LoVo (cell line): ENCODE data around the gene ASCC1.
"Not testable (repeated sequence)": the region's sequence is repeated elsewhere in the genome, so short reads cannot be mapped to it uniquely, and the experiment has no call there.

Experiments
- DNase-seq: peaks from one replicate; pipeline ENCODE4 v3.0.0-alpha.2; 2016; ENCODE audit warnings: low spot score

ASCC1 gene

DNA sequence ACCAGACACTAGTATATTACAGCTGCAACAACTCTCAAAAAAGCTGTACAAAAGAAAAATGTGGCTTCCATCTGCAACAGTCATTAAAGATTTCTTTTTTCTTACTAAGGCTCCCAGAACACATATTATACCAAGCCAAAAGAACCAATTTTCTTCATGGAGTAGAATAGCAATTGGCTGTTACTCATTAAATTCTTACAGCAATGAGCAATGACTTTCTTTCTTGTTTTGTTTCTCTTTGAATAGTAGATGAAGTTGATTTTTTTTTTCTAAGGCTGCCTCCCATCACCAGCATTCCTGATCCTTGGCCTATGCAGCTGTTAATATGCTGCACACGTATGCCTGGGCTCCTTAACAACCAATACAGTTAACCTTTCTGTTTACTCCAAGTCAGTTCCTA is 91.1 kb downstream of the ASCC1 start:
- DNase-seq, result no peak

GRCh38 chr10:72124381-72124780 is 91.7 kb downstream of the ASCC1 start:
- no peak for DNase-seq

DNA sequence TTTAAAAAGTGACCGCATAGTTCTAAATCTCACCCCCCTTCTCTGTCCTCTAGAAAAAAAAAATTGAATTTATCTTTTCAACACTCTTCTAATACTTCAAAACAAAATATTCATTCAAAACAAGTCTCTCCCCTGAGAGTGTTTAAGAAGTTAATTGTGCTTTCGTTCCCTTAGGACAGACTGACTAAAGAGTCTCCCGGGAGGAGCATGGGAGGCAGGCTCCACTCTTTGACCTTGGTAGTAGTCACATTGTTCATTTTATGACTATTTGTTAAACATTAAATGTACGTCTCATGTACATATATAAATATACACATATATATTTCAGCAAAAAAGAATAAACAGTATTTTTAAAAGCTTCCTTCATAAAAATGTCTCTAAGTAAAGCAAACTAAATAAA is 92.5 kb downstream of the ASCC1 start:
- DNase-seq, result no peak

GRCh38 chr10:72122221-72122620 is 93.9 kb downstream of the ASCC1 start:
- no peak for DNase-seq

DNA sequence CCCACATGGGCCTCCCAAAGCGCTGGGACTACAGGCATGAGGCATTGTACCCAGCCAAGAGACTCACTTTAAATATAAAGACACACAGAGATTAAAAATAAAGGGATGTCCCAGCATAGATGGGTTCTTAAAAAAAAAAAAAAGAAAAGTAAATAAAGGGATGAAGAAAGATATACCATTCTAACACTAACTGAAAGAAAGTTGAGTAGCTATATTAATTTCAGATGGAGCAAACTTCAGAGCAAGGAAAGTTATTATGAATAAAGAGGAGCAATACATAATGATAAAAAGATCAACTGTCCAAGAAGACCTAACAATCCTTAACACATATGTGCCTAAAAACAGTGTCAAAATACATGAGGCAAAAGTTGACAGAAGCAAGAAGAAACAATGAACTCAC is 94.7 kb downstream of the ASCC1 start:
- no peak for DNase-seq

DNA sequence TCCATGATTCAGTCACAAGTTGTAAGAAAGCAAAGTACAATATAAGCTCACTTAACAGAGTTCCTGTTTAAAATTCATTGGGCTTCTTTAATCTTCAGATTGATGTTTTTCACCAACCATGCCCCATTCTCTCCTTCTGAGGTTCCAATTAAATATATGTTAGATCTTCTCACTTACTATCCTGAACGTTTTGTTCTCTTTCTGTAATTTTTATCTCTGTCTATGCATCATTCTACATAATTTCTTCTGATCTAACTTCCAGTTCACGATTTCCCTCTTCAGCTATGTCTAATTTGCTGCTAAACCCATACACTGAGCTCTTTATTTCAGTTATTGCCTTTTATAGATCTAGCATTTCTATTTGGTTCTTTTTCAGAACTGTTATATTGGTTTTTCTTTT is 99.7 kb downstream of the ASCC1 start:
- DNase-seq, result no peak

DNA sequence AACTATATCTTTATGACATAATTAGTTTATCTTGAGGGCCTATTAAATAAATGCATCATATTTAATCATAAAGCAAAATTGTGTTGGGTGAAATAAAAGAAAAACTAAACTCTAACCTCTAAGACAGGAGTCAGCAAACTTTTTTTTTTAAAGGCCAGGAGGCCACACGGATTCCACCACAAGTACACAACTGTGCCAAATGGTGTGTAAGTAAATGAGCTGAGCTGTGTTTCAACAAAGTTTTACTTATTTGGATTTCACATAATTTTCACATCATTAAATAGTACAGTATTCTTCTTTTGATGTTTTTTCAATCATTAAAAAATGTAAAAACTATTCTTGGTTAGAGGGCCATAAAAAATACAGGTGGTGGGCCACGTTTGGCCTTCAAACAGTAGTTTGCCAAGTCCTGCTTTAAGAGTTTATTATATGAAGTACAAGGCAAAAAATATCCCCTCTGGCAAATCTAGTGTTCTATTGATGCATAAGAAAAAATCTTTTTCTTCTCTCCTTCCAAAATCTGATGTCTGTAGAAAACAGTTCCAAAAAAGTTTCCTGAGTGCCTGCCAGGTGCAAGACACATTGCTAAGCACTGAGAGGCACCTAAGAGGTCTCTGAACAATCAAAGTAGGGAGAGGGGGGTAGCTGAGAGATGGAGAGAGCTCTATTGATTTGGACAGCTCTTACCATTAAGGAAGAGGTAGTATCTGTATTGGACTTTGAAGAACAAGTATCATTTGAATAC is 101.2 kb downstream of the ASCC1 start:
- DNase-seq, result no peak

- no peak for DNase-seq
These were observed 105.2 kb downstream of the ASCC1 start for GRCh38 chr10:72110673-72111401.

DNA sequence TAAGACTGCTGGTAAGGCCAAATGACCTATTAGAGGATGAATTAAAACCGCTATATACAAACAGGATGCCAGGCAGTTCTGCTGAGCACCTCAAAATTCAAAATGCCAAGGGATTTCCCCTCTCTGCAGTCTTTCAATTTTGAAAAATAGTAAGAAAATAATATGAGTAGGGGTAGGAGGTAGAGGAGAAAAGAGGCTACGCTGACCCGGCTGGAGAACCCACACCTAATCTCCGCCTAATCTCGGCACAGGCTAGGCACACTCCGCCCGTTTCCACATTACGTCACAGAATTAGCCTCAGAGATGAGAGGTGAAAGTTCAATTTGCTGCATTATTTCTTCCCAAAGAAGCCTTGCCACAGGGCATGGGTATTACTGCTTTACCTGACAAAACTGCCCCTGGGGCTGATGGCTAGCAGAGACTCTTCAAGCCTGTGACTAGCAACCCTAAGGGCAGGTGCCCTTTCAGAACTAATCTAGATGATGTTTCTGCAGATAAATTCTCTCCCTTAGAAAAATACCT is 106.4 kb downstream of the ASCC1 start:
- DNase-seq, result no peak

GRCh38 chr10:72108830-72109635 is 107.0 kb downstream of the ASCC1 start:
- DNase-seq, result no peak

GRCh38 chr10:72108004-72108370 is 108.1 kb downstream of the ASCC1 start:
- DNase-seq, result not testable (repeated sequence)

DNA sequence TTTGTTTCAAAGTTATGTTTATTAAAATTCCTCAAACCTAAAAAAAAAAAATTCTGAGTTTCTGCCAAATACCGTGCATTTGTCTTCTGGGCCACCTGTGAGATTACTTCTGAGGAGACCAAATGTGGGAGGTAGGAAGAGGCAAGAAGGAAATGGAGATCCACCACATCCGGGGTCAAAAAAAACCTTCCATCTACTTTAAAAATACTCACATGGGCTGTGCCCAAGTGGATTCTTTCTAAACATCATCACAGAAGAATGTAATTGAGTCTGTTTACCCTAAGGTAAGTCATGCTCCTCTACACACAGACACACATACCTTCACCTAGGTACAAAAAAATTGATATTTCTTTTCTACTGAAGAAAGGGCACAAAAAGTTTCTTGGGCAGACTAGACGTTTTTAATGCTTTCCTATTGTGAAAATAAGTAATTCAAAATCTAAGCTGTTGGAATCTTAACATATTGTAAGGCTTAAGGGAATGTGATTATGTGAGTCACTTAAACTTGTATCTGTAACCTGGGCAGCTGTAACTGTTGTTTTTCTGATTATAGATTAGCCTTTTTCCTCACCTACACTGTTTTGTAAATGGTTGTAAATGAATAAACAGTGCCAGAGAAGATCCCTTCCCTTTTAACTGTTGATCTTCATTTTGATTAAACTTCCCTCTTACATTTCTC is 108.6 kb downstream of the ASCC1 start:
- peak; percentile 42 for DNase-seq

DNA sequence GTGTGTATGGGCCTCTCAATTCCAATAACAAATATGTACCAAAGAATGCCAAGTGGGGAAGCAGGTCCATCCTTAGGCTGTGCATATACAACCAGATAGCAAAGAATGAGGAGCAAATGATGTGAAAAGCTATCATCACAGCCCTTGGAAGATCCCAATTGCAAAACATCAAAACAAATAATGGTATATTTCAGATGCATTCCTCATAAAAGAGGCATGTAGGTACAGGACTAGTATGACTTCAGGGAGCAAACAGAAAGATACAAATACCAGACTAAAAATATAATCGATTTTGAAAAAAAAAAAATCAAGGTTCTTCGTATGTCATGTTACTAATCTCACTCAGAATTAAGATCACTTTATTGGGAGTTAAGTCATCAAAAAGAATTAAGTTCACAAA is 109.2 kb downstream of the ASCC1 start:
- DNase-seq, result no peak

DNA sequence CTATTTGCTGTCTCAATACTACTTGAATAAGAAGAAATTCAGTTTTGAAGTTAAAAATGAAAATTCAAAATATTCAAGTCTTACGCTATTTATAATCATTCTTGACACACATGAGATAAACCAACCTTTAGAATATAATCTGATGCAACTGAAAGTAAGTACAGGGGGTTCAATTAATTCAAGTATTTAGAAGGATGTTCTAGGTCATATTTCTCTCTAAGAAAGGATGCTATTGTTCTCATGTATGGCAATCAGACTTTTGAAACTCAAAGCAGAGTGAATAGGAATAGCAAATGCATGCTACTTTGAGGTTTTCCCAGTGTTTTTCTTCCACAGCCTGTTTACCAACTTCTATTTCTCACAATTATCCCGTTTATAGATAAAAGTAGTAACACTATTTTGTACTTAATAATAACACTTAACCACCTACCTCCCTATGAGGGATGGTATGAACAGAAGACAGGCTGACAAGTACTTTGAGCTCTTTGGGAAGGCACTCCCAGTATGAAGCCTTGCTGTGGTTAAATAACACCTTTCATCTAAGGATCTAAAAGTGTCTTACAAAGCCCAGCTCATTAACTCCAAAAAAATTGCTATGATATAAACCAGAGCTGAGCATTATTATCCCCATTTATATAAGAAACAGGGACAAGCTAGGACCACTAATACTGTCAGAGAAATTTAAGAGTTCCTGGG is 109.8 kb downstream of the ASCC1 start:
- no peak for DNase-seq

GRCh38 chr10:72105710-72106109 is 110.4 kb downstream of the ASCC1 start:
- no peak for DNase-seq

GRCh38 chr10:72105098-72105475 is 111.0 kb downstream of the ASCC1 start:
- DNase-seq, result no peak

DNA sequence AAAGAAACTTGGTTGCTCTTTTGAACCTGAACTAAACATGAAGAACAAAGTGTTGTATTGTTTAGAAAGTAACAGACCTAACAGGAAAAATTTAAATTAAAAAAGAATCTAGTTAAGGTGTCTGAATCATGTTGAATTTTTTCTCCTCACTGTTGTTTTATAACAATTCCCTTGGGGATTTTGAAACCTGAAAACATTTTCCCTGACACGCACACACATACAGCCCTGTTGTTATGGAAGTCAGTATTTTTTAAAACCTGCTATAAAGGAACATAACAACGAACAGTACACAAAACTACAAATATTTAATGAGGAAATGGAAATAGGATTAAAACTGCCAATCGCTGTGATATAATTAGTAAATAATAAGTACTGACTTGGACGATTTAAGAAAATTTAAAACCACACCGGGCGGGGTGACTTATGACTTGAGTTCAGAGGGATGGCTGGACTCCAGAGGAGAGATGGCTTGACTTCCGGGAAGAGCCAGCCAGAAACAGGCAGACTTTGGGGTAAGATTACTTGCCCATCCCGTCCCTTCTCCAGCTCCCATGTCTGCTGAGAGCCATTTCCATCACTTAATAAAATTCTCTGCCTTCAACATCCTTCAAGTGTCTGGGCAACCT is 111.5 kb downstream of the ASCC1 start:
- no peak for DNase-seq

GRCh38 chr10:72099600-72099921 is 116.5 kb downstream of the ASCC1 start:
- DNase-seq, result no peak

DNA sequence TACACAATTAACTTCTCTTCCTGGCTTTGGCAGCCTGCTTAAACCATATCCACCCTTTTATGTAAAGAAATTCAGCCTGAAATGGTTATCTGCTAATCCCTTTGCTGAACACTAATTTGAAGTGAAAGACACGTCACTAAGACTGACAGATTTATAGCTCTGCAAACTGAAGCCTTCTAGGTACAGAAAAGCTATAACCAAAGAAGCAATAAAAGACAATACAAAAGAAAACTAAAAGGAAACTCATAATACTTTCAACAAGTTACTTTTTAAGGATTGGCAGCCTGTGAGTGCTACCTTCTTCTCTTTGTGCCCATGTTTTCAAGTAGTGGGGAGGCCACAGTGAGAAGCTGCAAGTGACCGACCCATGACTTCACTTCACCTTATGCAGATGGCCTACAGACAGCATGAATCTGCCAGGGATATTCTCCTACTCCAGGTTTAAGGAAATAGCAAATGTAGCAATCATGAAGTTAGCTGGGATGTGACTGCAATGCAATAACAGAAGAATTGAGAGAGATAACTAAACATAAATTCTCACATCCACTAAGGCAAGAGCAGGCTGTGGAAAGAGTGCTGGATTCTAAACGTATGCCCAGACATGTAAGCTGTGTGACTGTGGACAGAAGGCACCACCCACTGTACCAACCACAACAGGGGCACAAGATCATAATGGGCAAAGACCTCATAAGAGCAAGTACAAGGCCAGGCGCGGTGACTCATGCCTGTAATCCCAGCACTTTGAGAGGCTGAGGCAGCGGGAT is 117.1 kb downstream of the ASCC1 start:
- DNase-seq, result peak; percentile 58

GRCh38 chr10:72098301-72098835 is 117.7 kb downstream of the ASCC1 start:
- DNase-seq, result peak; percentile 47
